HG03196 (cell line): ENCODE results near the gene SMG6.

Experiments used
- ATAC-seq: cut with Tn5 transposase; IDR thresholded peaks from one replicate; pipeline ENCODE4 v1.9.1; 2021; ENCODE audit not compliant: unreplicated experiment

Gene SMG6

DNA sequence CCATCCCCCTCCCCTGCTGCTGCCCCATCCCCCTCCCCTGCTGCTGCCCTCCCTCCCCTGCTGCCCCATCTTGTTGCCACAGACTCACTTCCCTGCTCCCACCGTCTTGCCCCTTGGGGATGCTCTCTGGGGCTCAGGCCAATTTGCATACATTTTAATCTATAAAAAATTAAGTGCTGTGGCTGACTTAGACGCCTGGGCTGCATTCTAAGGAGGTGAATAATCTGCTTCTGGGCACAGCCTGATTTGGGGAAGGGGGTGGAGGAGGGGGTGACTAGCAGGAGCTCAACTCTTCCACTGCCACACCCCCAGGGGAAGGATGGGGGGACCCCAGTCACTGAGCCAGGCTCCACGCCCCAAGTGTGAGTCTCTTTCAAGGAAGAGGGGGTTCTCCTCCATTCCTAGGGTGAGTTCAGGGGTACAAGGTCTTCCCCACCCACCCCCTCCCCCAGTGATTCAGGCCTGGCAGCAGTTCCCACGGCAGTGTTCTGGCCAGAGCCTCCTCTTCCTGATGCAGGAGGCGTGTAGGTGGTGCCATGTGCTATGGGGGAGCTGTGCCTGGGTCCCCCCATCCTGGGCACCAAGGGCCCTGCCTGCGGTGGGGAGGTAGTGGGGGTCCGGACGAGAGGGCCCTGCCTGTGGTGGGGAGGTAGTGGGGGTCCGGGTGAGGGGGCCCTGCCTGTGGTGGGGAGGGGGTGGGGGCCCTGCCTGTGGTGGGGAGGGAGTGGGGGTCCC is 268.6 kb downstream of the SMG6 start:
- no peak for ATAC-seq

DNA sequence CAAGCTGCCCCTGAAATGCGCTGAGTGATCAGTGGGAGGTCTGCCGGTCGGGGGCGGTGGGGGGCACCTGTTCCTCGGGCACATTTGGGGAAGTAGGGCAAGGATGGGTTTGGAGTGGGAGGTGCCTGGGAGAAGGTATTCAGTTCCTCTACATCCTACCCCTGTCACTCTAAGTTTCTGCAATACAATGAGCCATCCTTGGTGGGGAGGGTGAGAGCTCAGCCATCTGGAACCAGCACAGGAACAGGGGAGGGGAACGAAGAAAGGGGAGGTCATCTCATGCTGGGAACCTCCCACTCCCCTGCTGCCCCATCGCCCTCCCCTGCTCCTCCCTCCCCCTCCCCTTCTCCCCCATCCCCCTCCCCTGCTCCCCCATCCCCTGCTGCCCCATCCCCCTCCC is 269.4 kb downstream of the SMG6 start:
- ATAC-seq: no peak

GRCh38 chr17:2033153-2033552 is 270.4 kb downstream of the SMG6 start:
- ATAC-seq: no peak

DNA sequence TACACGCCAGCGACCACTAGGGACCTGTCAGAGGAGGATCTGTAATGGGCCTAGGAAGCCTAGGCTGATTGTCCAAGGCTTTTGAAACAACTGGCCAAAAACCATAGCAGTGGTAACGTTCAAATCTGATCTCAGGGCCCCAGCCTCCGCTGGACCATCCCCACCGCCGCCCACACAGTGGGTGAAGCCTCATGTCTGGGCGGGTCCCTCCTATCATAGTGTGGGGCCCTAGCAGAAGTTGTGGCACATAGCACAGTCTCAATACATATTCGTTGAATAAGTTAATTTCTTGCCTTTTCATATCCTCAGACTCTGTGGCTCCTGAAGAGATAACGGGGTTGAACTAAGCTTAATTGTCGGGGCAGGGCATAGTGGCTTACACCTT is 272.8 kb downstream of the SMG6 start:
- ATAC-seq: no peak

GRCh38 chr17:2029911-2030778 is 273.4 kb downstream of the SMG6 start, which contains the start of gene DPH1:
TSS of gene DPH1 (plus strand) at chr17:2030153. CDS start at chr17:2030170, 17 bp downstream.
- peak; percentile 62 for ATAC-seq

DNA sequence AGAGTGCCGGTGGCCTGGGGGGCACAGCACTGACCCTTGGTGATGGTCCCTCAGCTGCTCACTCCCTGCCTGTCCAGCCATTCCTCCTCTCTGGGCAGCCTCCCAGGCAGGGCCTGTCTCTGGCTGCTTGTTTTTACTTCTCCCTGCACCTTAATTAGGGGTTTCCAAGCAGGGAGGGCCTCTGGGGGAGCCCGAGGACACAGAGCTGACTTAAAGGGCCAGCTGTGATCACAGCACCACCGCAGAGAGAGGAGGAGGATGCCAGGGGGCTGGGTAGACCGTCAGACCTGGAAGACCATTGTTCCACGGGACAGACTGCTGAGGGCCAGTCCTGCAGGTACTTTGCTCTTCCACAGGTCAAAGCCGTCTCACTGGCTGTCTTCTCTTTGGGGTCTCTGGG is 274.8 kb downstream of the SMG6 start:
- ATAC-seq: no peak

DNA sequence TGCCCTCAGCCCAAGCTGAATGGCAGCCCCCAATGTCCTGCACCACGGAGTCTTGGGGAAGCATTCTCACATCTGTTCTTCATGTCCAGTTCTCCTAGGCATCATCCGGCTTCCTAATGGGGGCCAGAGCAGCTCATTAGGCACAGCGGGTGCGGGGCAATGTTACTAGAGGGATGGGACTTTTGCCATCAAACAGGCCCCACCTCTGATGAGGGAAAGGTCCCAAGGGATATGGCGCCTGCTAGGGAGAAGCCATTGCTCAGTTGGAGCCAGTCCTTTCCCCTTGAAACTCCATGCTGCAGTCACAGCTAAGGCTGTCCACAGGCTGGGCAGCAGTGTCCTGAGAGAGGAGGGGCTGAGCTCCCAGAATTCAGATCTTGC is 275.4 kb downstream of the SMG6 start:
- no peak for ATAC-seq

- no peak for ATAC-seq
Measured at GRCh38 chr17:2027528-2028233, 275.9 kb downstream of the SMG6 start.

- no peak for ATAC-seq
Measured at GRCh38 chr17:2025622-2026309, 277.8 kb downstream of the SMG6 start.

- ATAC-seq: no peak
Measured at GRCh38 chr17:2025220-2025621, 278.4 kb downstream of the SMG6 start, which contains the start of gene RTN4RL1. TSS of gene RTN4RL1 (minus strand) at chr17:2025334. CDS start at chr17:2024865, 469 bp downstream.

DNA sequence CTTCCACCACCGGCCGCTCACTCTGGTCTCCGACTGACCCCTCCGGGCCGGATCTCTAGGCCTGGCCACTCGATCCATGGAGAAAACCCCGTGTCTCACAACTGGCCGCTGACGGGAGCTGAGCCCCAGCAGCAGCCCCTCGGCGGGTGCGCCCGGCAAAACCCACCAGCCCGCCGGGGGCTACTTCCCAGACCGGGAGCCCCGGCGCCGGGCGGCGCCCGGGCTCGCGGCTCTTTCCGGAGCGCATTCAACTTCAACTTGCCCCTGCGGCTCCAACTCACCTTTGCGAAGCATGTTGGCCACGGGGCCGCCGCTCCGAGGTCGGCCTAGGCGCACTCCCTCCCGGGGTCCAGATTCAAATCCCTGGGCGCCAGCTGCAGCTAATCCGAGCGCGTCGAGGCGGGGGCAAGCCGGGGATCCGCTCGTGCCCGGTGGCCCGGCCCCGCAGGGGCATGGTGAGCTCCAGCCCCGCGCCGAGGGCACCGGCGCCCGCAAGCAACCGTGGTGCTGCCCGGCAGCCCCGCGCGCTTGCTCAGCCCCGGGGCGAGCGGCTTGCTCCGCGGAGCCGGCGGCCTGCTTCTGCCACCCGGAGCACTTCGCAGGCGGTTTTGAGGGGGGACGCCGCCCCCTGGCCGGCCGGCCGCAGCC is 278.9 kb downstream of the SMG6 start:
- ATAC-seq: no peak

DNA sequence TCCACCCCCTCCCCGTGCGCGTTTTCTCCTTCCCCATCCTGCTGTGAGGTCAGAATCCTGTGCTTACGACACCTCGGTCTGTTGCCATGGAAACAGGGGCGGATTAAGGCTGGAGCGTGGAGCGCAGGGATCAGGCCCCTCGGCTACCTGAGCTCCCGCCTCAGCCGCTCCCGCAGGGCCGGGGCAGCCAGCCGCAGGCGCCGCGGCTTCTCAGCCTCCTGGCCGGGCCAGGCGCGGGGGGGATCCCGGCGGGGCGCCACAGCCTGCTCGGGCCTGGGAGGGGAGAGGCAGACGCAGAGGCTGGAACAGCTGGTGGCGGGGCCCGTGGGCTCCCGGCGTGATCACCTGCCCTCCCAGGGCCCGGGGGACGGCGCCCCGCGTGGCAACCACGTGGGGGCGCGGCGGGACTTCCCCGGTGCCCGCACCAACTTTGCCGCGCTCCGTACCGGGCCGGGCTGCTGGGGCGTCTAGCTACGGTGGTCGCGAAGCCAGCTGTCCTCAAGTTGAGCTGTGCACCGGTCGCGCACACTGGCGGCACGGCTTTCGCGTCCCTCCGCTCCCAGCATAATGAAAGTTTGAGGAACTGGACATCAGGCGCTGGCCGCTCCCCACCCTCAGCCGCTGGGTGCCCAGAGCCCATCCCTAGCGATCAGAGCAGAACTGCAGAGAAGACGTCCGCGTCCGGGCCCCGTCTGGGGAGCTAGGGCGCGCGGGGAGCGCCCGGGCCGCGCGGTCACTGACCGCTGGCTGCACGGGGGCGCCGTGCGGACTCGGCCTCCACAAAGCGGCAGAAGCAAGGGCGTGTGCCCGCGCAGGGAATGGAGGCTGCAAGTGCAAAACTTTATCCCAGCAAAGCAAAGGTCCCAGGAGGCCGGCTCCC is 279.7 kb downstream of the SMG6 start:
- no peak for ATAC-seq

DNA sequence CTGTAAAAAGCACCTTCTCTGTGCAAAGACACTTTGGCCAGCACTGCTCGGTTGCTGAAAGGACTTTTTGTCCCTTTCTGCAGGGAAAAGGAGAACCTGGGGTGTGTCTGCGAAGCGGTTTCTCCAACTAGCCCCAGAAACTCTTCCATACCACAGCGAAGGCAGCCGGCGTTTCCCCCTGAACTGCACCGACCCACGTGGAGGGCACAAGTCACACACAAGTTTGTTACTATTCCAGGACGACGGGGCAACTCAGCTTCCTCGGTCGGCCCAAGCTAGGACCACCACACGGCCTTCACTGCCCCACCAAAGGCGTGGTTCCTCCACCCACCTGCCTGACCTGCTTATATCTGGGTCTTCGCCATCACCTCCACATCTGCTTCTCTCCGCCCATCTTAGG is 280.3 kb downstream of the SMG6 start:
- no peak for ATAC-seq

DNA sequence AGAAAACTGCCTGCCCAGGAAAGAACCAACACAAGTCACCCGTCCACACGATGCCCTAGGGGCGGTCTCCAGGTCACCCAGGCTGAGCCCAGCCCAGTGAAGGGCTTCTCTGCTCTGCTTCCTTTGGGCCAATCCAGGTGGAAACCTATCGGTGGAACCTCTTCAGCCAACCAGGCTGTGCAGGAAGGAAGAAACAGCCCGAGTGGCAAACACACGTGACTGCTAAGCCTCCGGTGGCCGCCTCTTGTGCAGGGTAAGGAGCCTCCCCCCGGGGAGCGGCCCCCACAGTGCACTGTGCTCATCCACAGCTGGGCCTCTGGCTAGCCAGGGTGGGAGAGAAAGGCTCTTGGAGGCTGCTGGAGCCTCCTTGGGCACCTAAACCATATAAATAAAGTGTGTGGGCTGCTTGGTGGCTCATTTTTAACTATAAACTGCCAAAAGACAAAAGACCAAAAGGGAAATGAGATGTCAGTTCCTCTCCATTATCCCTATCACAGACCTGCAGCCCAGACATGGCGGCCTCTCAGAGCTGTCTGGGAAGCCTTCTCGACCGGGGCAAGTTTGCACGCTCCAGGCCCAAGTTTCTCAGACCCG is 280.8 kb downstream of the SMG6 start:
- no peak for ATAC-seq

DNA sequence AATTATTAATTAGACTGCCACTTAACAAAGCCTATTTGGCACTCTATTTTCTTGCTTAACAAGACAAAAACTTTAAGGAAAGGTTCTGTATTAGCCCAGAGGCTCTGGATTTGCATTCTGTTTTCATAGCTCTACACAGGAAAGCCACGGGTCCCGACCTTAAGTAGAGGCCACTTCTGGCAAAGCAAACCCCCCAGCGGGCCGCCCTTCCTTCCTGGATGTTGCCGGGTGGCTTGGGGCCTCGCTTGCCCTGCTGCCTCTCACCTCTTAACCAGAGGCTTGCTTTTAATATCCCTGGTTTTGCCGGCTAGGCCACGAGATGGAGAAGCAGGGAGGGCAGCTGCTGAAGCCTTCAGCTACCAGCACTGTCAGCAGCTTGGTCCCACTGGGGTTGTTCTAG is 282.9 kb downstream of the SMG6 start:
- ATAC-seq: no peak

DNA sequence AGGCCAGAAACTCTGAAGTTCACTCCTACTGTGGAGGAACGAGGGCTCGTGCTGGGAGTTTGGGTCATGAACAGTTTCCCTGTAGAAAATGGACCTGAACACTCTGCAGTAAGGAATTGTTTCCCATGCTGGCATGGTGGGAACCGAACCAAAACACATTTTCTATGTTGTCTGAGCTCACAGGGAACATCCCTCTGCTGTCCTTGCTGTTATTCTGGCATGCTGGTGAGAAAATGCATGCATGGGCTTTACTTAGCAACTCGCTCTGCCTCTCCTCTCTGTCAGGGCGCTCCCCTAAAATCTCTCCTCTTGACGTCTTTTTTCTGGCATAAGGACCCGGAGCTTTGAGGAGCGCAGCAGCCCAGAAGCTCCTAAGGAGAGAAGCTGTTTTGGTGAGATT is 283.9 kb downstream of the SMG6 start:
- ATAC-seq: no peak

GRCh38 chr17:2018716-2019510 is 284.7 kb downstream of the SMG6 start:
- no peak for ATAC-seq

GRCh38 chr17:2017274-2017941 is 286.2 kb downstream of the SMG6 start:
- no peak for ATAC-seq
